KMS-11 (cell line): ENCODE results near the gene RASGRF2.

Source experiments
- H2AFZ ChIP-seq: fragments of 200-600 bp; sonication (generic); 2 replicates; pipeline ENCODE4 v1.6.1; 2016; ENCODE audit warnings: antibody characterized with exemption, mixed run types, low read depth
- H3K27ac ChIP-seq: fragments of 200-600 bp; sonication (generic); 2 replicates; pipeline ENCODE4 v1.6.1; 2016; ENCODE audit warnings: mild to moderate bottlenecking, mixed run types
- H3K27me3 ChIP-seq: fragments of 200-600 bp; sonication (generic); 2 replicates; pipeline ENCODE4 v1.6.1; 2017; ENCODE audit warnings: mild to moderate bottlenecking, low read depth, mixed run types, moderate library complexity; ENCODE audit not compliant: insufficient read depth
- H3K36me3 ChIP-seq: fragments of 200-600 bp; sonication (generic); 2 replicates; pipeline ENCODE4 v1.6.1; 2017; ENCODE audit warnings: mild to moderate bottlenecking, mixed run types; ENCODE audit not compliant: insufficient read depth
- H3K4me1 ChIP-seq: fragments of 200-600 bp; sonication (generic); 2 replicates; pipeline ENCODE4 v1.6.1; 2016; ENCODE audit warnings: mild to moderate bottlenecking, low read depth, mixed run types; ENCODE audit not compliant: poor library complexity, severe bottlenecking
- H3K4me2 ChIP-seq: fragments of 200-600 bp; sonication (generic); 2 replicates; pipeline ENCODE4 v1.7.0; 2016; ENCODE audit warnings: mild to moderate bottlenecking, mixed run types
- H3K4me3 ChIP-seq: fragments of 200-600 bp; sonication (generic); IDR thresholded peaks from 2 replicates; pipeline ENCODE4 v1.6.1; 2017; ENCODE audit warnings: low read depth, low read length, mixed read lengths; ENCODE audit not compliant: insufficient read depth
- H3K79me2 ChIP-seq: fragments of 200-600 bp; sonication (generic); 2 replicates; pipeline ENCODE4 v1.6.1; 2016; ENCODE audit warnings: low read depth, mixed run types; ENCODE audit not compliant: insufficient read depth
- H3K9ac ChIP-seq: fragments of 200-600 bp; sonication (generic); 2 replicates; pipeline ENCODE4 v1.6.1; 2016; ENCODE audit warnings: mild to moderate bottlenecking, mixed run types
- H4K20me1 ChIP-seq: fragments of 200-600 bp; sonication (generic); 2 replicates; pipeline ENCODE4 v1.6.1; 2016; ENCODE audit warnings: mild to moderate bottlenecking, mixed run types; ENCODE audit not compliant: insufficient read depth
- TF ChIP-seq, protein P1 (sequence below): fragments of 200-600 bp; sonication (generic); conservative IDR thresholded peaks from 2 replicates; pipeline ENCODE4 v1.6.1; 2017; ENCODE audit warnings: low read depth, mild to moderate bottlenecking, antibody characterized with exemption, low read length, moderate library complexity, mixed read lengths

Gene RASGRF2

DNA sequence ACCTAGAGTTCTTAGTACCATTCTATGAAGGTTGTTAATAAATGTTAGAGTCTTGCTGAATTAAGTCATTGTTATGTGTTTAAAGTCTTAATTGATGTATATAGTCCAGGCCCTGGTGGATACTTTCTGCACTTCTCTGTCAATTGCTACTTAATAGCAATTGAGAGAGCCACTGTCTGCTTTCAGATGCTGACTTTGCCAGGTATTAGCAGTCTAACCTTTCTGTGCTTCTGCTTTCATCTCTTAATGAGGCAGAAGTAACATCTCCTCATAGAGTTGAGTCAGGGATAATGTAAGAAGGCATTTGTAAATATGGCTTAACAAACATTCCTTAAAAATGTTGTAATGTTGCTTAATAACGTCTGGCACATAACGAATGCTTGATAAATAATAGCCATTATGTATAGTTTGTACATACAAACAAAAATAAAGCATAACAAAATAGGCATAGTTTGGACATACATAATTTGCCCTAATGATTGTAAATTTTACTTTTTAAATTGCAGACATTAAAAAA lies 28.3 kb downstream of the RASGRF2 start:
- no peak overlapping the region for H3K9ac ChIP-seq
- no peak overlapping the region for H3K4me3 ChIP-seq
- no peak overlapping the region for H2AFZ ChIP-seq
- H3K4me1 ChIP-seq: no peaks in the 10 kb centered on the region
- H3K4me2 ChIP-seq: no peak overlapping the region
- no peak overlapping the region for H3K27ac ChIP-seq
- TF ChIP-seq, protein P1, sequence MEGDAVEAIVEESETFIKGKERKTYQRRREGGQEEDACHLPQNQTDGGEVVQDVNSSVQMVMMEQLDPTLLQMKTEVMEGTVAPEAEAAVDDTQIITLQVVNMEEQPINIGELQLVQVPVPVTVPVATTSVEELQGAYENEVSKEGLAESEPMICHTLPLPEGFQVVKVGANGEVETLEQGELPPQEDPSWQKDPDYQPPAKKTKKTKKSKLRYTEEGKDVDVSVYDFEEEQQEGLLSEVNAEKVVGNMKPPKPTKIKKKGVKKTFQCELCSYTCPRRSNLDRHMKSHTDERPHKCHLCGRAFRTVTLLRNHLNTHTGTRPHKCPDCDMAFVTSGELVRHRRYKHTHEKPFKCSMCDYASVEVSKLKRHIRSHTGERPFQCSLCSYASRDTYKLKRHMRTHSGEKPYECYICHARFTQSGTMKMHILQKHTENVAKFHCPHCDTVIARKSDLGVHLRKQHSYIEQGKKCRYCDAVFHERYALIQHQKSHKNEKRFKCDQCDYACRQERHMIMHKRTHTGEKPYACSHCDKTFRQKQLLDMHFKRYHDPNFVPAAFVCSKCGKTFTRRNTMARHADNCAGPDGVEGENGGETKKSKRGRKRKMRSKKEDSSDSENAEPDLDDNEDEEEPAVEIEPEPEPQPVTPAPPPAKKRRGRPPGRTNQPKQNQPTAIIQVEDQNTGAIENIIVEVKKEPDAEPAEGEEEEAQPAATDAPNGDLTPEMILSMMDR: no peak
- H3K36me3 ChIP-seq: no peaks in the 10 kb centered on the region
- H3K27me3 ChIP-seq: no peaks in the 10 kb centered on the region
- no peaks in the 10 kb centered on the region for H3K79me2 ChIP-seq
- H4K20me1 ChIP-seq: no peaks in the 10 kb centered on the region

DNA sequence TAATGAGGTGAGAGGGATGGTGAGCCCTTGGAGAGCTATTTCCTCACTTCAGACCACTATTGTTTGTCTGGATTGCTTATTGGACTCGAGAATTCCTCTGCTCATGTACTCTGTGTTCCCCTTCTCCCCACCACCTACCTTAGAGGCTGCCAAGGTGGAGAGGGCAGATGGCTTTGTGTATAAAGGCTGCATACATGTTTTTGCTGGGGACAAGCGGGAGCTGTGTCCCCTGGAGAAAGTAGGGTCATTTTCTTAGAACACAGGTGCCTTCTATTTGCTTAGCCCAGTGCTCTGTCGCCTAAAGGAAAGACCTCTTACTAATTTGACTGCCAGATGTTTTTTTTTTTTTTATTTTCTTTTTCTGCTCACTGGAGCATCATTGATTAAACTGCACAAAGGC lies 29.7 kb downstream of the RASGRF2 start:
- no peaks in the 10 kb centered on the region for H3K79me2 ChIP-seq
- no peaks in the 10 kb centered on the region for H3K4me1 ChIP-seq
- H3K4me2 ChIP-seq: no peak overlapping the region
- TF ChIP-seq, protein P1: no peak
- no peak overlapping the region for H3K9ac ChIP-seq
- no peak overlapping the region for H3K27ac ChIP-seq
- no peaks in the 10 kb centered on the region for H3K36me3 ChIP-seq
- H3K27me3 ChIP-seq: no peaks in the 10 kb centered on the region
- no peak overlapping the region for H2AFZ ChIP-seq
- H4K20me1 ChIP-seq: no peaks in the 10 kb centered on the region
- H3K4me3 ChIP-seq: no peak overlapping the region

DNA sequence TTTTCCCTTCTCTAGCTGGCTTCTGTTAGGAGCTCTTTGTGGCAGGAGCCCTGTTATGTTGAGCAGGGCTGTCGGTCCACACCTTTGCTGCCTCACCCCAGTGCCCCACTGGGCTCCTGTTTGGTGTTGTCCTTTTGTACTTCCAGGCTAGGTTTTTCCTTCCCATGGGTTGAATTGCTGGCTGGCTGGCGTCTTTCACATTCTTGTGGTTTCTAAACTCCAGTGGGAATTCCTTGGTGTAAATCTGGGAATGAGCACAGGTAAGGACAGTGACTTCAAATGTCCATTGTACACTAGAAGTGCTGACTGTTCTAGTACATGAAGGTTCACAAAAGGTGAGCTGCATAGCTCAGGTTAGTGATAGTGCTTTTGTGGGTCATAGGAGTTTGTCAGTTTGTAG lies 30.4 kb downstream of the RASGRF2 start:
- TF ChIP-seq, protein P1: no peak
- Histone ChIP-seq H3K27ac (no peak overlapping the region), H3K4me2 (no peak overlapping the region)

DNA sequence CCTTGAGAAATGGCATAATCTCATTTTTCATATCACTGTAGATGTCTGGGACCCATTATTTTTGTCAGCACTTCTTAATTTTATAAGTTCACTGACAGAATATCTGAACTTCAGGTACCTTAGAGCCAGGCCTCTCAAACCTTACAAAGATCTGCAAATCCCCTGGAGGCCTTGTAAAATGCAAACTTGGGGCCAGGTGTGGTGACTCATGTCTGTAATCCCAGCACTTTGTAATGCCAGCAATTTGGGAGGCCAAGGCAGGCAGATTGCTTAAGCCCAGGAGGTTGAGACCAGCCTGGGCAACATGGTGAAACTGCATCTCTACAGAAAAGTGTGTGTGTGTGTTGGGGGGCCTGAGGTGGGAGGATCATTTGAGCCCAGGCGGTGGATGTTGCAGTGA lies 30.8 kb downstream of the RASGRF2 start:
- TF ChIP-seq, protein P1: no peak
- H3K4me2 ChIP-seq: no peak overlapping the region
- no peaks in the 10 kb centered on the region for H4K20me1 ChIP-seq
- no peaks in the 10 kb centered on the region for H3K79me2 ChIP-seq
- no peak overlapping the region for H3K9ac ChIP-seq
- no peaks in the 10 kb centered on the region for H3K4me1 ChIP-seq
- no peaks in the 10 kb centered on the region for H3K27me3 ChIP-seq
- no peaks in the 10 kb centered on the region for H3K36me3 ChIP-seq
- H3K27ac ChIP-seq: no peak overlapping the region
- H3K4me3 ChIP-seq: no peak overlapping the region
- no peak overlapping the region for H2AFZ ChIP-seq

More for the DNA sequence above, 30.4 kb downstream of the RASGRF2 start:
- Histone ChIP-seq H3K79me2 (no peaks in the 10 kb centered on the region), H3K4me1 (no peaks in the 10 kb centered on the region), H3K9ac (no peak overlapping the region), H2AFZ (no peak overlapping the region), H4K20me1 (no peaks in the 10 kb centered on the region), H3K27me3 (no peaks in the 10 kb centered on the region), H3K4me3 (no peak overlapping the region), H3K36me3 (no peaks in the 10 kb centered on the region)

DNA sequence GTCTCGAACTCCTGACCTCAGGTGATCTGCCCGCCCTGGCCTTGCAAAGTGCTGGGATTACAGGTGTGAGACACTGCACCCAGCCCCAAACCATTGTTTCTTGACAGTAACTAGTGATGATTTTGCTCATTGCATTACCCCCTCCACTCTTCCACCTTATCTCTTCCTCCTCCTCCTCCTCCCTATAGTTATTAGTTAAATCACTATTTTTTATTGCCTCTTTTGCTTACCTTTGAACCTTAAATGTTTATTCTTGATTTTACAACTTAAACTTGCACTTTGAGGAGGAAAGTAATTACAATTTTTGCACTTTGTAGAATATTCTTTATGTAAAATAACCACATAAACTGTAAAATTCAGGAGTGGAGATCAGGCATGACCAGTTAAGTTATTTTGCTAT lies 35.7 kb downstream of the RASGRF2 start:
- H3K27me3 ChIP-seq: no peaks in the 10 kb centered on the region
- no peak overlapping the region for H3K4me2 ChIP-seq
- no peak overlapping the region for H3K9ac ChIP-seq
- H3K27ac ChIP-seq: no peak overlapping the region
- H3K79me2 ChIP-seq: no peaks in the 10 kb centered on the region
- TF ChIP-seq, protein P1: no peak
- no peaks in the 10 kb centered on the region for H3K36me3 ChIP-seq
- no peaks in the 10 kb centered on the region for H4K20me1 ChIP-seq
- H2AFZ ChIP-seq: no peak overlapping the region
- peaks cover 9% of the 10 kb centered on the region for H3K4me1 ChIP-seq
- H3K4me3 ChIP-seq: no peak overlapping the region
